ENCODE measurements around the gene STMN3.
"Not testable (repeated sequence)": the region's sequence is repeated elsewhere in the genome, so short reads cannot be mapped to it uniquely, and the experiment has no call there.

STMN3 gene

DNA sequence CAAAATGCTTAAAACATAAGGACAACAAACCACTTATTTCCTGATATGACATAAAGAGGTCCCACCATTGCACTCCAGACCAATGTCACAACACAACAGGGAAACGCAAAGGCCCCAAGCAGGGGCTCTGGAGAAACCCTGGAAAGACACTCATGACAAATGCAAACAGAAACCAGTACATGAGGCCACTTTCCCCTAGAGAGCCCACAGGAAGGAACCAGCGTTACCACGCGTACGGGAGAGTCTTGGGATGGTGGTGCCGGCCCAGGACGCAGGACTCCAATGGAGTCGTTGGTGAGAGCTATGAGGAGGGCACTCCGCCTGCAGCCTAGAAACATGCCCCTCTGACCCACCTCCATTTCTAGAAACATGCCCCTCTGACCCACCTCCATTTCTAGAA is 46.5 kb downstream of the STMN3 start:
- no peak for TF ChIP-seq Cebpa-rat (IDR thresholded peaks at IDR 0.05)
- Histone ChIP-seq H3K4me1 (peaks cover 52% of the 10 kb centered on the region), H3K27me3 (no peaks in the 10 kb centered on the region), H3K4me2 (peak overlapping the region; percentile 77), H3K9me3 (no peaks in the 10 kb centered on the region), H4K20me1 (peaks cover 72% of the 10 kb centered on the region), H3K4me3 (peak overlapping the region; percentile 25; the same call in 1 of the 2 replicates), H3K27ac (no peak overlapping the region), H3K9ac (no peak overlapping the region), H3K36me3 (peaks cover 57% of the 10 kb centered on the region)

DNA sequence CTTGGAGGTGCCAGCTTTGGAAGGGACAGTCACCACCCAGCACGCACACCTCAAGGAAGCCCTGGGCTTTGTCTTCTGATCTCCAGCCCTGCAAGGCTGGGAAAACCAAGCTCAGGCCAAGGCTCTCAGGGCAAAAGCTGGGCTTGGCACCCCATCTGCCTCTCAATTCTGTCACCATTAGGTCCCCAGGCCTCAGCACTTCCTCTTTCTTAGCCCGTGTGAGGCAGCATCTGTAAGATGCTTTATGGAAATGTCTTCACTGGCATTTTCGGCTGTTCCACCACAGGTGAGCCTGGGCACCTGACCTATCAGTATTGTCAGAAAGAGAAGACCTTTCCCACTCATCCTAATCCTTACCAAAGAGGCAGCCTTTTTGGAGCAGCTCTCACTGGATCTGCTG is 50.9 kb downstream of the STMN3 start:
- Histone ChIP-seq H3K4me2 (peak overlapping the region; percentile 47; the same call in 1 of the 2 replicates), H3K4me1 (peaks cover 35% of the 10 kb centered on the region), H4K20me1 (peaks cover 99% of the 10 kb centered on the region), H3K27ac (no peak overlapping the region), H3K9me3 (no peaks in the 10 kb centered on the region), H3K4me3 (no peak overlapping the region), H3K9ac (no peak overlapping the region), H3K36me3 (peaks cover 81% of the 10 kb centered on the region), H3K27me3 (no peaks in the 10 kb centered on the region)
- no peak for TF ChIP-seq Cebpa-rat (IDR thresholded peaks at IDR 0.05)

DNA sequence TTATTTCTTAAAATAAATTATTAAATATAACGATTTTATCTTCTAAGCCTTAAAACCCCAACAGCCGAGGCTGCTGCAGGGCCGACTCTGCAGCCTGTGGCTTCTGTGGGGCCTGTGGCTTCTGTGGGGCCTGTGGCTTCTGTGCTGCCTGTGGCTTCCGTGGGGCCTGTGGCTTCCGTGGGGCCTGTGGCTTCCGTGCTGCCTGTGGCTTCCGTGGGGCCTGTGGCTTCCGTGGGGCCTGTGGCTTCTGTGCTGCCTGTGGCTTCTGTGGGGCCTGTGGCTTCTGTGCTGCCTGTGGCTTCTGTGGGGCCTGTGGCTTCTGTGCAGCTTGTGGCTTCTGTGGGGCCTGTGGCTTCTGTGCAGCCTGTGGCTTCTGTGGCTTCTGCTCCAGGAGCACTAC is 51.5 kb downstream of the STMN3 start:
- H3K4me3 ChIP-seq, H3K9ac ChIP-seq, H3K4me2 ChIP-seq, H3K27me3 ChIP-seq, H3K27ac ChIP-seq, H3K9me3 ChIP-seq: not testable (repeated sequence)
- H4K20me1 ChIP-seq: peaks cover 96% of the 10 kb centered on the region
- H3K36me3 ChIP-seq: peaks cover 87% of the 10 kb centered on the region
- peaks cover 30% of the 10 kb centered on the region for H3K4me1 ChIP-seq

DNA sequence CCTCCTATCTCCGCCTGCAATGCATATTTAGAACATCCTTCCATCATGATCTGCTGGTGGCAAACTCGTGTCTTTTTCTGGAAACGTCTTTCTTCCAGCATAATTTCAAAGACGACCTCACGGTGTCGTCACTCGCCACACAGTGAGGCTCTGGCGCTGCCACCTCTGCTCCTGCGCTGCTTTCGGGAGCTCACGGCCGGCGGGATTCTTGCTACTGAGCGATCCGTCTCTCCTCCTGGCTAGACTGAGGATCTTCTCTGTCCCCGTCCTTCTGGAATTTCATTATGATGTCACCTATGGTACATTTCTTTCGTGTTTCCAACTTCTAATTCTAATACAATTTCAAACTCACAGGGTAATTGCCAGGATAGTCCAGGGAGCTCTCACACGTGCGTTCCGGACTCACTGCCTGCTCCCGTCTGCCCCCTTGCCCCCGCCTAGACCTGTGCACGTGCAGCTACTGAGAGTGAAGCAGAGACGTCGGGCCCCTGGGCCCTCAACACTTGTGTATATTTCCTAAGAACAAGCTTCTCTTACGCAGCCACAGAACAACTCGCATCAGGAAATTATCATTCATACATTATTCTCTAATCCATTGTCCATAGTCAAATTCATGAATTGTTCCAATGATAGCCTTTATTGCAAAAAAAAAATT is 53.7 kb downstream of the STMN3 start:
- Histone ChIP-seq H3K4me1 (peaks cover 17% of the 10 kb centered on the region), H3K36me3 (peaks cover 98% of the 10 kb centered on the region), H3K9me3 (no peaks in the 10 kb centered on the region), H3K4me3 (no peak overlapping the region), H3K27ac (no peak overlapping the region), H3K9ac (no peak overlapping the region), H3K27me3 (no peaks in the 10 kb centered on the region), H4K20me1 (peaks cover 86% of the 10 kb centered on the region), H3K4me2 (no peak overlapping the region)
- no peak for TF ChIP-seq Cebpa-rat (IDR thresholded peaks at IDR 0.05)

DNA sequence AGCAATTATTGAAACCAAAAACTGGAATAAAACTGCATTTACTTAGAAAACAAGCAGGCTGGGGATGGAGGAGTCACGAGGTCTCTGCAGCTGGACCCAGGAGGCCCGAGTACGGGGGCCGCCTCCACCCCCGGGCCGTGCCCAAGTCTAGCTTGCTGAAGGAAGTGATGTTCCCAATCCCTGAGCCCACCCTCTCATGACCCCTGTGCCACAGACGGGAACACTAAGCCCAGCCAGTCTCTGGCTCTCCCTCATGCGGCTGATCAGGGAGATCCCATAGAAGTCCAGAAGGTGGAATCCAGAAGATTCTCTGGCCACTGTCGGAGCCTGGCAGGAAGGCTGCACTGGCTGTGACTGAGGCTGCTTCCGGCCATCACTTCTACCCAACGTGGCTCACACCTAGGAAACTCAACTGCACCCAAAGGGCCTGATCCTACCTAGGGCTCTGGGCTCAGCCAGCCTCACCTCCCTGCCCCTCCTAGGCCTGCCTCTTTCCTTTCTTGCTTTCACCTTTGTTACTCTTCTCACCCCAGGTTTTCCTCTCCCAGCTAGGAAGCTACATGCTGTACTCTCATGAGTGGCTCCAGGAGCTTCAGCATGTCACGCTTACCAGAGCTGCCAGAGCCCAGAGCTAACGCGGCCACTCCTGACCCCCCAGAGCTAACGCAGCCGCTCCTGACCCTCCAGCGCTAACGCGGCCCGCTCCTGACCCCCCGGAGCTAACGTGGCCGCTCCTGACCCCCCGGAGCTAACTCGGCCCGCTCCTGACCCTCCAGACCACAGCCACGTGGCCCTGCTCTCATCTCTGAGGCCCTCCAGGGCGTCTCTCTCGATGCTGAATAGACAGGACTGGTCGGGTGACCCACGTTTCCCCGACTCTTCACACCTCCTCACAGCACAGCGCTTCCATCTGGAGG is 54.5 kb downstream of the STMN3 start:
- no peak overlapping the region for H3K4me2 ChIP-seq
- H3K4me3 ChIP-seq: no peak overlapping the region
- peaks cover 78% of the 10 kb centered on the region for H4K20me1 ChIP-seq
- peaks cover 17% of the 10 kb centered on the region for H3K4me1 ChIP-seq
- no peak overlapping the region for H3K27ac ChIP-seq
- H3K9me3 ChIP-seq: no peaks in the 10 kb centered on the region
- no peak overlapping the region for H3K9ac ChIP-seq
- TF ChIP-seq Cebpa-rat (IDR thresholded peaks at IDR 0.05): no peak
- H3K36me3 ChIP-seq: peaks cover 98% of the 10 kb centered on the region
- H3K27me3 ChIP-seq: no peaks in the 10 kb centered on the region

DNA sequence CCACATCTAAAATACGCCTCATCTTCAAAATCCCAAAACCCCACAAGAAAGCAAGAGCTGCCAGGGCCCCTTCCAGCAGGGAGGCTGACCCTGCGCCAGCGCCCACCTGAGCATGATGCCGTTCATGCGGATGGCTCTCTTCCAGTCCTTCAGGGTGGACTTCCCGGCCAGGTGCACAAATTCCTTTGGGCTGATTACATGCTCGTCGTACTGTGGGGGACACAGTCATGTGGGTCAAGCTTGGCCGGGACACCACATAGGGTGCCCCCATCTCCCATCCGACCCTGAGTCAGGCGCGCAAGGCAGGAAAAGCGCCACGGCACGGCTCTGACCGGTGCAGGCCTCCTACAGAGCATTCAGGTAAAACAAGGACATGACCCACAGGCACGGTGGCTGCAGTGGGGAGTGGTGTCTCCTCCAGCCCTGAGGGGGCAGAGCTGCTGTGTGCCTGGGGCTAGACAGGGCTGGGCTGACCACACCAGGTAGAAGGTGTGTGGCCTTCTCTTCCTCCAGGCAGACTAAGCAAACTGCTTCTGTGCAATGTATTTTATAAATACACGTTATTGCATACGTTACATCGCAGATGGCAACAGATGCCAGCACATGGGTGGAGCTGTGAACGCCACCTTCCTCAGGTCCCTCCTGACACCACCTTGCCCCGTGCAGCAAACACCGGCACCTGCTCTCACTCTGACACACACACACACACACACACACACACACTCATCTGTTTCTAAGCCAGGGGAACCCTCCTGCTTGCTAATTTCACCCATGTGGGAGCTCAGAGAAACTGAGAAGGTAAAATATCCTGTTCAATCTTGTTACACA is 55.4 kb downstream of the STMN3 start:
- TF ChIP-seq Cebpa-rat (IDR thresholded peaks at IDR 0.05): no peak
- peaks cover 70% of the 10 kb centered on the region for H4K20me1 ChIP-seq
- peaks cover 8% of the 10 kb centered on the region for H3K4me1 ChIP-seq
- H3K27ac ChIP-seq: no peak overlapping the region
- no peak overlapping the region for H3K4me2 ChIP-seq
- peaks cover 98% of the 10 kb centered on the region for H3K36me3 ChIP-seq
- no peak overlapping the region for H3K4me3 ChIP-seq
- H3K27me3 ChIP-seq: no peaks in the 10 kb centered on the region
- no peaks in the 10 kb centered on the region for H3K9me3 ChIP-seq
- H3K9ac ChIP-seq: no peak overlapping the region

DNA sequence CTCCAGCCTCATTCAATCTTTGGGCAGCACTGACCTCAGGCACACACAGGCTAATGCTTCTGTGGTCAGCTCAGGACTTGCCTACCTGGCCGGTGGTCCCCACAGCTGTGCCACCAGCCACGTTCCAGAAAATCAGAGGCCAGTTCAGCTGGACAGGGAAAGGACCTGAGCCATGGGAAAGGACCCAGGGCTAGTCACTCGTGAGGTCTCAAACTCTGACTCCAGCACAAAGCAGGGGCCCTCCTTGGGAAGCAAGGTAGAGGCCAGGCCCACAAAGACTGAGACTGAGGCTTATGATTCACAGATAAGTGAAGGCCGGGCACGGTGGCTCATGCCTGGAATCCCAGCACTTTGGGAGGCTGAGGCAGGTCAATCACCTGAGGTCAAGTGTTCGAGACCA is 56.8 kb downstream of the STMN3 start:
- H3K27me3 ChIP-seq: no peaks in the 10 kb centered on the region; the same call in 1 of the 2 replicates
- no peaks in the 10 kb centered on the region for H3K9me3 ChIP-seq
- H3K4me1 ChIP-seq: no peaks in the 10 kb centered on the region
- peaks cover 55% of the 10 kb centered on the region for H4K20me1 ChIP-seq
- no peak overlapping the region for H3K9ac ChIP-seq
- no peak overlapping the region for H3K4me3 ChIP-seq
- peaks cover 98% of the 10 kb centered on the region for H3K36me3 ChIP-seq
- TF ChIP-seq Cebpa-rat (IDR thresholded peaks at IDR 0.05): no peak
- H3K4me2 ChIP-seq: no peak overlapping the region
- no peak overlapping the region for H3K27ac ChIP-seq

DNA sequence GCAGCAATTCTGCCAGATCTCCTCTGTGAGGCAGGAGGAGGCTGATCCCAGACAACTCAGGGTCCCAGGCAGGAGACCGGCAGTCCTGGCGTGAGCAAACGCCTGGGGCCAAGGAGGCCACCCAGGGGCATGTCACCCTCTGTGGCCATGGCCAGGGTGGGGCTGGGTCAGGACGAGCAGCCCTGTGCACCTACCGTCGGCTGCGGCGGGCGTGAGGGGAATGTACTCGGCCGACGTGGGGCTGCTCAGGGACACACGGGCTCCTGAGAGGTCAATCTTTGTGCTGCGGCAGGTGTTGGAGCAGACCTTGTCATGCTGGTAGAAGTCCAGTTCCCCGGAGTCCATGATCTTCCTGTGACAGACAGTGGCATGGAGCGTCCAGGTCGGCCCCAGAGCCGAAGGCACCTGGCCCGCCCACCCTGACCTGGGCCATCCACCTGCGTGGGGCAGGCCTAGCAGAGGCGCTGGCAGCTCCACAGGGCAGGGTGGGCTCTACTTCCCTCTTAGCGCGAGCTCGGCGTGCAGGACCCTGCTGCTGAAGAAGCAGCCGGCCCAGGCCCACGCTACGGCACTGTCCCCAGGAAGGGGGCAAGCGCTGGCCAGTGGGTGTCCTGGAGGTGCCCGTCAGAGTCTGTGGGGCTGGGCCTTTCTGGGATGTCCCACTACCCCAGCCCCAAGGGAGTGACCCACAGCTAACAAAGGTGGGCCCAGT is 57.7 kb downstream of the STMN3 start:
- H3K36me3 ChIP-seq: peaks cover 98% of the 10 kb centered on the region
- TF ChIP-seq Cebpa-rat (IDR thresholded peaks at IDR 0.05): no peak

DNA sequence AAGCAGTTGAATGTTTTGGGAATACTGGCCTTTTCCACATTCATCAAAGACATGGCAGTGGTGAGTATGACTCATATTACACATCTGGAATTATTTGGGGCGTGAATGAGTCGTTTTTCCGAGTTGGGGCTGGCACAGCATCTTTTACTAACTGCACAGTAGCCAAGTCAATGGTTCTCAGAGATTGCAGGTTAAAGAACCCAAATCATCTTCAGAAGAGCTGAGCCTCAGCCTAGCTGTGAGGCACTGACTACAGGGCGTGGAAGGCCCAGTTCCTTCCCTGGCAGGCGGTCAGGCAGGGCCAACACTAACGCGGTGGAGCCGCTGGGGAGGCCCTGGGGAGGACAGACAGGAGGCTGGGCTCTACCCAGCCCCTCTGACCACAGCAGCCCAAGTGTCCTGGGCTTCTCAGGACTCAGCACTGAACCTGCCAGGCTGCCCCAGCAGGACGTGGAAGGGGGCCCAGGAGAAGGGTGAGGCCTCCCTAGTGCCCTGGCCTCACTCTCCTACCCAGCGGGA is 59.1 kb downstream of the STMN3 start:
- no peak overlapping the region for H3K4me2 ChIP-seq
- H3K27ac ChIP-seq: no peak overlapping the region
- no peak overlapping the region for H3K9ac ChIP-seq
- peaks cover 97% of the 10 kb centered on the region for H3K36me3 ChIP-seq
- H3K9me3 ChIP-seq: no peaks in the 10 kb centered on the region
- H3K4me3 ChIP-seq: no peak overlapping the region
- H3K4me1 ChIP-seq: peaks cover 18% of the 10 kb centered on the region
- no peak for TF ChIP-seq Cebpa-rat (IDR thresholded peaks at IDR 0.05)
- H3K27me3 ChIP-seq: no peaks in the 10 kb centered on the region; the same call in 1 of the 2 replicates
- peaks cover 47% of the 10 kb centered on the region for H4K20me1 ChIP-seq

More for the DNA sequence above, 57.7 kb downstream of the STMN3 start:
- H3K4me3 ChIP-seq: no peak overlapping the region
- no peak overlapping the region for H3K27ac ChIP-seq
- no peak overlapping the region for H3K4me2 ChIP-seq
- H3K9me3 ChIP-seq: no peaks in the 10 kb centered on the region
- peaks cover 4% of the 10 kb centered on the region; the same call in 1 of the 2 replicates for H3K4me1 ChIP-seq
- no peak overlapping the region for H3K9ac ChIP-seq
- peaks cover 47% of the 10 kb centered on the region for H4K20me1 ChIP-seq
- no peaks in the 10 kb centered on the region; the same call in 1 of the 2 replicates for H3K27me3 ChIP-seq
